GM21528 (cell line): Measurements from ENCODE around the gene NEDD4.
"Not testable (repeated sequence)": the region's sequence is repeated elsewhere in the genome, so short reads cannot be mapped to it uniquely, and the experiment has no call there.

ENCODE experiments used
- ATAC-seq: cut with Tn5 transposase; IDR thresholded peaks from one replicate; pipeline ENCODE4 v1.9.1; 2021; ENCODE audit warnings: mild to moderate bottlenecking, moderate library complexity; ENCODE audit not compliant: unreplicated experiment, low FRiP score

Gene NEDD4

GRCh38 chr15:56007053-56007452 is 13.6 kb upstream of the NEDD4 start:
- ATAC-seq: not testable (repeated sequence)

GRCh38 chr15:56006371-56006770 is 13.0 kb upstream of the NEDD4 start:
- ATAC-seq: not testable (repeated sequence)

- not testable (repeated sequence) for ATAC-seq
These were observed 10.9 kb upstream of the NEDD4 start for GRCh38 chr15:56004281-56004680.

GRCh38 chr15:56003777-56004176 is 10.4 kb upstream of the NEDD4 start:
- not testable (repeated sequence) for ATAC-seq

- ATAC-seq: not testable (repeated sequence)
These were observed 9.9 kb upstream of the NEDD4 start for GRCh38 chr15:56003277-56003676.

GRCh38 chr15:56001471-56002078 is 8.2 kb upstream of the NEDD4 start:
- ATAC-seq: no peak

- no peak for ATAC-seq
These were observed 6.2 kb upstream of the NEDD4 start for GRCh38 chr15:55999658-56000057.

- no peak for ATAC-seq
These were observed 5.1 kb upstream of the NEDD4 start for GRCh38 chr15:55998478-55998877.

GRCh38 chr15:55993804-55994560 is 570 bp upstream of the NEDD4 start:
- ATAC-seq: peak; percentile 5

GRCh38 chr15:55992769-55993110 is 672 bp downstream of the NEDD4 start:
- no peak for ATAC-seq

GRCh38 chr15:55991802-55992768 is 1.3 kb downstream of the NEDD4 start:
- ATAC-seq: no peak

- no peak for ATAC-seq
These were observed 2.4 kb downstream of the NEDD4 start for GRCh38 chr15:55990998-55991397.

- ATAC-seq: no peak
These were observed 2.9 kb downstream of the NEDD4 start for GRCh38 chr15:55990516-55990915.

GRCh38 chr15:55989383-55989782 is 4.0 kb downstream of the NEDD4 start:
- ATAC-seq: no peak

GRCh38 chr15:55981582-55982249 is 11.7 kb downstream of the NEDD4 start:
- ATAC-seq: no peak

GRCh38 chr15:55980511-55980910 is 12.9 kb downstream of the NEDD4 start:
- no peak for ATAC-seq

- no peak for ATAC-seq
These were observed 16.2 kb downstream of the NEDD4 start for GRCh38 chr15:55977231-55977630.

- ATAC-seq: no peak
These were observed 23.1 kb downstream of the NEDD4 start for GRCh38 chr15:55970286-55970685.

GRCh38 chr15:55969582-55969981 is 23.8 kb downstream of the NEDD4 start:
- no peak for ATAC-seq

GRCh38 chr15:55968923-55969322 is 24.5 kb downstream of the NEDD4 start:
- no peak for ATAC-seq

GRCh38 chr15:55965091-55965490 is 28.3 kb downstream of the NEDD4 start:
- no peak for ATAC-seq
